ENCODE data around the gene ZFAND3. TPM values are rescaled to one million over a fixed set of nuclear protein-coding genes. Genes with fewer than 3 reads are reported as not detected.

The ZFAND3 gene
- total RNA-seq, 1 experiment from 2014 or later = 22.2 TPM

GRCh38 chr6:38103921-38104320, 284.4 kb downstream of the ZFAND3 start:
- H3K27me3 ChIP-seq (ENCODE audit: low read length) = no peaks in the 10 kb centered on the region
- no peaks in the 10 kb centered on the region for H3F3A ChIP-seq (ENCODE audit: low read length, unreplicated experiment)
- no TSS peak for BruUV-seq (replicated peaks)
- POLR2A ChIA-PET (ENCODE audit: unreplicated experiment) = no interaction called here
- H3K79me2 ChIP-seq (ENCODE audit: low read length) = no peaks in the 10 kb centered on the region
- no peak overlapping the region for H3K4me2 ChIP-seq (ENCODE audit: low read length)
- TF ChIP-seq EZH2phosphoT487 (IDR thresholded peaks at IDR 0.05; ENCODE audit: borderline replicate concordance, low read length) (no peak), CTCF (conservative IDR thresholded peaks at IDR 0.05; ENCODE audit: low read depth, low read length) (no peak), EZH2 (IDR thresholded peaks at IDR 0.05; ENCODE audit: low read length, unreplicated experiment) (no peak)
- no peak overlapping the region for H2AFZ ChIP-seq (ENCODE audit: low read length)
- CTCF ChIA-PET = no interaction called here
- H3K9me3 ChIP-seq (ENCODE audit: low read length) = no peaks in the 10 kb centered on the region
- no peak overlapping the region for H3K27ac ChIP-seq (ENCODE audit: low read length)
- no peak overlapping the region for H3K4me3 ChIP-seq (ENCODE audit: low read length)
- no peak for DNase-seq
- intact Hi-C loops (cut with micrococcal nuclease) = no loop called here
- 0 out of 2 replicates have a peak, but pooled peaks cover 2% of the 10 kb centered on the region for H3K36me3 ChIP-seq (ENCODE audit: low read depth, low read length)
- no peaks in the 10 kb centered on the region for H3K9me2 ChIP-seq (replicated peaks; ENCODE audit: low read length)
- H4K20me1 ChIP-seq (ENCODE audit: low read length) = no peaks in the 10 kb centered on the region
- no peak for ATAC-seq
- no peak overlapping the region for H3K9ac ChIP-seq (ENCODE audit: low read length)
- no peaks in the 10 kb centered on the region for H3K4me1 ChIP-seq (ENCODE audit: insufficient read depth, low read length)

DNA sequence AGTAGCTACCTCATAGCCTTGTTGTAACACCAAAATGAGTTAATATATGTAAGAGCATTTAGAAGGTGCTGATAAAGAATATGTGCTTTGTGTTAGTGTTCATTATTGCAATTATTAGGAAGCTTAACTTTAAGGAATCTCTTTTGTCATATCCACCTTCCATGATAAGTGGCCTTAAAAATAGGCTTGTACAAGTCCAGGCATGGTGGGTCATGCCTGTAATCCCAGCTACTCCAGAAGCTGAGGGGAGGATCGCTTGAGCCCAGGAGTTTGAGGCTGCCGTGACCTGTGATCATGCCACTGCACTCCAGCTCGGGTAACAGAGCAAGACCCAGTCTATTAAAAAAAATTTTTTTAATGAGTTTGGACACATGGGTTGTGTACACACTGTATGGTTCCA, 285.5 kb downstream of the ZFAND3 start:
- no peaks in the 10 kb centered on the region for H3K27me3 ChIP-seq (ENCODE audit: low read length)
- TF ChIP-seq CTCF (conservative IDR thresholded peaks at IDR 0.05; ENCODE audit: low read depth, low read length) (no peak), EZH2 (IDR thresholded peaks at IDR 0.05; ENCODE audit: low read length, unreplicated experiment) (no peak), EZH2phosphoT487 (IDR thresholded peaks at IDR 0.05; ENCODE audit: borderline replicate concordance, low read length) (no peak)
- DNase-seq (no peak), ATAC-seq (no peak)
- intact Hi-C loops (cut with micrococcal nuclease) = no loop called here
- H3F3A ChIP-seq (ENCODE audit: low read length, unreplicated experiment) = no peaks in the 10 kb centered on the region
- POLR2A ChIA-PET (ENCODE audit: unreplicated experiment) = no interaction called here
- no peak overlapping the region for H3K27ac ChIP-seq (ENCODE audit: low read length)
- H3K4me3 ChIP-seq (ENCODE audit: low read length) = no peak overlapping the region
- 0 out of 2 replicates have a peak, but pooled peaks cover 2% of the 10 kb centered on the region for H3K36me3 ChIP-seq (ENCODE audit: low read depth, low read length)
- no TSS peak for BruUV-seq (replicated peaks)
- CTCF ChIA-PET = no interaction called here
- H3K9me3 ChIP-seq (ENCODE audit: low read length) = no peaks in the 10 kb centered on the region
- no peaks in the 10 kb centered on the region for H3K9me2 ChIP-seq (replicated peaks; ENCODE audit: low read length)
- H3K9ac ChIP-seq (ENCODE audit: low read length) = no peak overlapping the region
- H3K4me2 ChIP-seq (ENCODE audit: low read length) = no peak overlapping the region
- H3K4me1 ChIP-seq (ENCODE audit: insufficient read depth, low read length) = no peaks in the 10 kb centered on the region
- no peaks in the 10 kb centered on the region for H4K20me1 ChIP-seq (ENCODE audit: low read length)
- H2AFZ ChIP-seq (ENCODE audit: low read length) = no peak overlapping the region
- no peaks in the 10 kb centered on the region for H3K79me2 ChIP-seq (ENCODE audit: low read length)

- Histone ChIP-seq H3F3A (ENCODE audit: low read length, unreplicated experiment) (no peaks in the 10 kb centered on the region), H3K4me1 (ENCODE audit: insufficient read depth, low read length) (no peaks in the 10 kb centered on the region), H3K4me3 (ENCODE audit: low read length) (no peak overlapping the region), H3K9me2 (replicated peaks; ENCODE audit: low read length) (no peaks in the 10 kb centered on the region), H3K4me2 (ENCODE audit: low read length) (no peak overlapping the region), H3K79me2 (ENCODE audit: low read length) (no peaks in the 10 kb centered on the region), H3K27ac (ENCODE audit: low read length) (no peak overlapping the region), H3K36me3 (ENCODE audit: low read depth, low read length) (0 out of 2 replicates have a peak, but pooled peaks cover 2% of the 10 kb centered on the region), H3K27me3 (ENCODE audit: low read length) (no peaks in the 10 kb centered on the region), H2AFZ (ENCODE audit: low read length) (no peak overlapping the region), H3K9ac (ENCODE audit: low read length) (no peak overlapping the region), H4K20me1 (ENCODE audit: low read length) (no peaks in the 10 kb centered on the region), H3K9me3 (ENCODE audit: low read length) (no peaks in the 10 kb centered on the region)
- TF ChIP-seq CTCF (conservative IDR thresholded peaks at IDR 0.05; ENCODE audit: low read depth, low read length) = no peak
- no peak for TF ChIP-seq EZH2 (IDR thresholded peaks at IDR 0.05; ENCODE audit: low read length, unreplicated experiment)
- TF ChIP-seq EZH2phosphoT487 (IDR thresholded peaks at IDR 0.05; ENCODE audit: borderline replicate concordance, low read length) = no peak
- no peak for ATAC-seq
- no peak for DNase-seq
- ChIA-PET POLR2A (ENCODE audit: unreplicated experiment) (no interaction called here), CTCF (no interaction called here)
- no TSS peak for BruUV-seq (replicated peaks)
- intact Hi-C loops (cut with micrococcal nuclease) = no loop called here
These were observed 287.5 kb downstream of the ZFAND3 start for GRCh38 chr6:38107073-38107472.

Data from PC-3 (cell line).